IPS-18c (cell line): ENCODE data around the gene ADIPOR2.

ENCODE experiments used
- H3K4me3 ChIP-seq: 2 replicates; pipeline ENCODE4 v1.7.0; 2013; ENCODE audit warnings: low read depth, mild to moderate bottlenecking, low read length, moderate library complexity; ENCODE audit not compliant: insufficient read depth
- H3K9me3 ChIP-seq: one replicate; pipeline ENCODE4 v1.6.1; 2013; ENCODE audit warnings: mild to moderate bottlenecking, low read length, moderate library complexity; ENCODE audit not compliant: control insufficient read depth, insufficient read depth

ADIPOR2 gene

DNA sequence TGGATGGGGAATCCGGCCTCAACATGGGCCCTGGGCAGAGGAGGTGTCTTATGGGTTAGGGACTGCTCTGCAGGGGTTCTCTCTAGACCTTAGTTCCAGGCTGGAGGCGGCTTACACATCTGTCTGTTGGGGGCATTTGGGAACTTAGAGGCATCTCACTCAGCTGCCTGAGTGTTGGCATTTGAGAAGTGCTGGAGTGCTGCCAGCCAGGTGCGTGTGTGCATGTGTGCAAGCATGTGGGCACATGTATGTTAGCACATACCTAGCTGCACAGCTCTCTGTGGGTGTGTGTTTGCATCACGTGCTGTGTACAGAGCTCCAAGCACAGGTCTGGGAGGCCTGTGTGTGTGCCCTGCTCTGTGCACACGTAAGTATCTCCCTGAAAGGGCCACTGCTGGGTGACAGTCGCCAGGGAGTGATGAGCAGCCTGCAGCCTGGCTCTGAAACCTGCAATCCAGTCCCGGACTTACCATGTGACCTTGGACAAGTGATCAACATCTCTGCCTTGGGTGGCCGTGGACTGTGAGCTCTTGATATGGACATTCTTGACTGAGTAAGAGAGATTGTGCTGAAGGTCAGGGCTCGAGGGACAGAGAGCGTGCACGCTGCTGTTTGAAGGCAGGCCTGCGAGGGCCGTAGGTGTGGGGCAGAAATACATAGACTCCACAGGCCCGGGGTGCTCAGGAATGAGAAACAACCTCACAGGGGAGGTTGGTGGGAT is 134.7 kb downstream of the ADIPOR2 start:
- no peaks in the 10 kb centered on the region for H3K9me3 ChIP-seq
- no peak overlapping the region for H3K4me3 ChIP-seq

DNA sequence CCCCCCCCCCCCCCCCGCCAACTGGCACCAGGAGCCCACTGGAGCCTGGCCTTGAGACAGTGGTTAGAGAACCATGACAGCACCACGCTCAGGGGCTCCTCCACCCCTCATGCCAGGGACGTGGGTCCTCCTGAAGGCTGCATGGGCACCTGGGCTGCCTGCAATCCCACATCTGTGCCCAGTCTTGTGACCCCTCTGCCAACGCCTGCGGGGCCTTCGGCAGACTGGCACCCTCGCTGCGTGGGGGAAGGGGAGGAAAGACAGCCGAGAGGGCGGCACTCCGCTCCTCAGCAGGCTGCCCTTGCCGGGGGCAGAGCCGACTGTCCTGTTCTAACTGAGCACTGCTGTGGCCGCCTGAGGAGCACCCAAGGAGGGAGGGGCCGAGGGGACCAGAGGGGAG is 135.5 kb downstream of the ADIPOR2 start:
- H3K9me3 ChIP-seq: no peaks in the 10 kb centered on the region

DNA sequence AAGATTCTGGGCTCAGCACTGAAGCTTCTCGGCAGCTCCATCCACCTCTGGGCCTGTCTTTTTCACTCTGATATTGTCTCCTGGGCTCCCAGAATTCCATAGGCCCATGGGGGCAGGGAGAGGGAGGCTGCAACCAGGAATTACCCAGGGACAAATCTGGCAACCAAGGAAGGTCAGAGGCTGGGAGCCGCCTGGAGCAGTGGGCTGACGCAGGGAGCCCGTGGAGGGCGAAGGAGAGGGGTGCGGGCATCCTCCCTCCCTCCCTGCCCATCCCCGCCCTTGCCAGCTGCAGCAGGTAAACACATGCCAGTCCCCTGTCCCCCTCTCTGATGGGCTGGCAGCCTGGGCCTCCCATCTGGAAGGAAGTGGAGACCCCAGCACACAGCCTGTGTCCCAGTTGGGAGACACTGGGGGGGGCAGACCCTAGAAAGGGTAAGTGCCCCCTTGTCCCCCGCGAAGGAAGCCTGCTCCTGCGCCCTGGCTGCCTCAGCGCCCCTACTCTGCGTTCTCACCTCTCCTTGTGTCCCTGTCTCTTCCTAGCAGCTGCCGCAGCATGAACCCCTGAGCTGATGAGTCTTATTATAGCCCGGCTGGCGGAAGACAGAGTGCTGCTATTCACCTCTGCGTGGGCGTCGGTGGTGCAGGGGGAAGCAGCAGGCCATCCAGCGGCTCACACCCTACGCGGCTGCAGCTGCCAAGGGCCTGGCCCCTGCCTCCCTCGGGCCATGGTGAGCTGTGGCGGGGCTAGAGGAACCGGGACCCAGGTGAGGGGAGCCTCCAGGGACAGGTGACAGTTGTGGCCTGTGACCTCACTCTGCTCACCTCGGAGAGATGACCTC is 136.2 kb downstream of the ADIPOR2 start:
- H3K4me3 ChIP-seq: no peak overlapping the region

More for the DNA sequence above, 135.5 kb downstream of the ADIPOR2 start:
- no peak overlapping the region for H3K4me3 ChIP-seq

DNA sequence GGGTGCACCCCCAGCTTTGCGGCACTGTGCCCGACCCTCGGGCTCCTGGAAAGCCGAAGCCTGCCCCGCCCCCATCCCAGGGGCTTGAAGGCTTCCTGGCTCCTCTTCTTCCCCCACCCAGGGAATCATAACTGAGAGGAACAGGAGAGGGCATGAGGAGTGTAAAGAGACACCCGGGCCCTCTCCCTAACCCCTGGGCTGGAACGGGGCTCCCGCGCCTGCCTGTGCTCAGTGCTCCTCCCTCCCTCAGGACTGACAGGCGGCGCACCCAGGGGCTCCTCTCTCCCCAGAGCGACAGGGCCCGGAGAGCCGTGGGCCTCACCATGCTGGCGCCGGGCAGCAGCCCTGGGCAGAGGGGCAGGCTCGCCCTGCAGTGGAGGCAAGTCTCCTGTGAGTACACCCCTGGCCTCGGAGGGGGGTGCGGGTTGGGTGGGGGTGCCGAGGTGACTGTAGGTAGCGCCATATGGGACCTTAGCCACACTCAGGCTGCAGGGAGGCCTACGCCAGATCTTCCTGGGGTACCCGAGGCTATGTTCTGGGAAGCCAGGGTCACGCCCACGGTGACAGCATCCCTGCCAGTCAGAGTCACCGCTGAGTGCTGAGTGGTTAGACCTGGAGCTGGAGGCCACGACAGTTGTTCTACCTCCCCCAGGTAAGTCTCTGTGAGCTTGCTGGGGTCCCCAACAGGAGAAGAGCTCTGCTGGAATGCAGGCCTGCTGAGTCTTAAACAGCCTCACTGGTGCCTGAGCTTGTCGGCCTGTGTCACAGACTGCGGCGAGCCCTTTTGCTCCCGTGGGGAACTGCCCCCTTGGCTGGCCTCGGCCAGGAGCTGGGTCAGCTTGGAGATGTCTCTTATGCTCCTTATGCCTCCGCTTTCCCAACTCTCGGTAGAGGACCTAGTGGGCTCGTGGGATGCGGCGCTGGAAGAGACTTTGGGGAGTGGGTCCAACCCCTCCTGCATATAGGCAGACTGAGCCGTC is 137.2 kb downstream of the ADIPOR2 start:
- Histone ChIP-seq H3K4me3 (no peak overlapping the region), H3K9me3 (no peaks in the 10 kb centered on the region)

More for the DNA sequence above, 136.2 kb downstream of the ADIPOR2 start:
- no peaks in the 10 kb centered on the region for H3K9me3 ChIP-seq

DNA sequence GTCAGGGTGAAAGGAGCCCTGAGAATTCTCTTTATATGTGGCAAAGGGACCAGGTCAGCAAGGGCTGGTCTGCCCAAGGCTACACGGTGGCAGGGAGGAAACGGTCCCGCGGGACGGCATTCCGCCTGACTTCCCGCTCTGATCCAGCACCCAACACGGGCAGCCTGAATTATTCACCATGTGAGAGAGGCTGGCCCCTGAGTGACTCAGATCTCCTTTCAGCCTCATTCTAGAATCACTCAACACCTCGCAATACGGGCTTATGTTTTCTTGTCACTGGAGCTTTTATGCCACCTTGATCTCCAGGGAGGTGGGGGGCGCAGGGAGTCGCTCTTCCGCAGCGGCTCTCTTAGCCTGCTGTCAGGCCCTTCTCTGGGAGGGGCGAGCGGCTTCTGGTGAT is 138.0 kb downstream of the ADIPOR2 start:
- H3K4me3 ChIP-seq: no peak overlapping the region
- H3K9me3 ChIP-seq: no peaks in the 10 kb centered on the region

DNA sequence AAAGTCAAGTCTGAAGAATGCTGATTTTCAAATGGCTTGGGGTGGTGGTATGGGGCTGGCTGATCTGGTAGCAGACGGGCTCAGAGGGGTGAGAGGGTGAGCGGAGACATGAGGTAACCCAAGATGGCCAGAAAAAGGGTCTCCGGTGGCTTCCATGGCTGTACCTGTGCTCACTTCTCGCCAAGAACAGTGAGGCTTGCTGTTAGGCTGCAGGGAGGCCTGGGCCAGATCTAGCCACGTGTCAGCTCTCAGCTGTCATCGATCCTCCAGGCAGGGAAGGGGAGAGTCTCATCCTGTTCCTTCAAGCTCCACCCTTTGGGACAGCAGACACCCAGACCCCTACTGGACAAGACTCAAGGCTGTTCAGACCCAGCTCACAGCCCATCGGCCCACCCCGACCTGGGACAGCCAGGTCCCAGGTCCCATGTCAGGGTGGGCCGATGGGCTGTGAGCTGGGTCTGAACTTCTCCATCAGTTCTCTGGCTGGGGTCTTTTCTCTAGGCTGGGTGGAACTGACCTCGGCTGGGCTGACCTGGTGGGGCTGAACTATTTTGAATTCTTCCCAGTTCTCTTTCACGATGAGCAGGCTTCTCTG is 138.5 kb downstream of the ADIPOR2 start:
- Histone ChIP-seq H3K4me3 (no peak overlapping the region), H3K9me3 (no peaks in the 10 kb centered on the region)

DNA sequence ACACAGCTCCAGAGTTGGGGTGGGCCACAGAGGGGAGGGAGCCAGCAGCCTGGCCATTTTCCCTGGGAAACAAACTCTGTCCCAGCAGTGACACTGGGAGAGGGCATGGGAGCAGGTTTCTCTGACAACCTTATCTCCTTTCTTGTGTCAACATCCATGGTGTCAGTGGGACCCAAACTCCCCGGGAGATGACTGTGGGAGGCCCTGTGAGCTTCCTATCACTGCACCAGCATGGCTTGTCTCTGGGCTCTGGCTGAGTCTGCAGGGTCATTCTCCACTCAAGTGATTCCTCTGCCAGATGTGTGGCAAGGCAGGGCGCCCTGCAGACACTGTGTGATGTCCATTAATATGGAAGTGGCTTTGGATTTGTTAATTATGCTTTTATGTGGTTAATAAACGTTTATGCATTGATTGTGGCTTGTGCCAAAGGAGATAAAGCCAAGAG is 139.6 kb downstream of the ADIPOR2 start:
- no peak overlapping the region; the same call in 1 of the 2 replicates for H3K4me3 ChIP-seq
- H3K9me3 ChIP-seq: no peaks in the 10 kb centered on the region

DNA sequence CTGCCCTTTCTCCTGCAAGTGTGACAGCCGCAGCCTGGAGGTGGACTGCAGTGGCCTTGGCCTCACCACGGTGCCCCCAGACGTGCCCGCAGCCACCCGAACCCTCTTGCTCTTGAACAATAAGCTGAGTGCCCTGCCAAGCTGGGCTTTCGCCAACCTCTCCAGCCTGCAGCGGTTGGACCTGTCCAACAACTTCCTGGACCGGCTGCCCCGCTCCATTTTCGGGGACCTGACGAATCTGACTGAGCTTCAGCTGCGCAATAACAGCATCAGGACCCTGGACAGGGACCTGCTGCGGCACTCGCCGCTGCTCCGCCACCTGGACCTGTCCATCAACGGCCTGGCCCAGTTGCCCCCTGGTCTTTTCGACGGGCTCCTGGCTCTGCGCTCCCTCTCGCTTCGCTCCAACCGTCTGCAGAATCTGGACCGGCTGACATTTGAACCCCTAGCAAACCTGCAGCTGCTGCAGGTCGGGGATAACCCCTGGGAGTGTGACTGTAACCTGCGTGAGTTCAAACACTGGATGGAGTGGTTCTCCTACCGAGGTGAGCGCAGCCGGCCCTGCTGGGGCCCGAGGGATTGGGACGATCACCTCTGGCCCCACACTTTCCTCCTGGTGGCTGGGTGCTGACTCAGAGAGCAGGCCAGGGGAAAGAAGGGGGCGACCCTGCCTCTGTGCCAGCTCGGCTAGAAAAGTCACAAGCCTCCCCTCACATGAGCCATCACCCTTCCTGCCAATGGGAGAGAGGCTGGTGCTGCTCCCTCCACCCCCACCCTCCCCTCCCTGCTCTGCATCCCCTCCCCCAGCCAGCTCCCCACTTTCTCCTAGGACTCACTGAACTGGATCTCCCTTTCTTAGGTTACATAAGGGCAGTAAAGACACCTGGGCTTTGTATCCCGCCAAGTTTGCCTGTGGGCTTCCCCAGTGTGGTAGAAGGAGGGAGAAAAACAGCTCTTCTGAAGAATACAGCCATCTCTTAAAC is 140.4 kb downstream of the ADIPOR2 start:
- Histone ChIP-seq H3K9me3 (no peaks in the 10 kb centered on the region), H3K4me3 (no peak overlapping the region; the same call in 1 of the 2 replicates)

DNA sequence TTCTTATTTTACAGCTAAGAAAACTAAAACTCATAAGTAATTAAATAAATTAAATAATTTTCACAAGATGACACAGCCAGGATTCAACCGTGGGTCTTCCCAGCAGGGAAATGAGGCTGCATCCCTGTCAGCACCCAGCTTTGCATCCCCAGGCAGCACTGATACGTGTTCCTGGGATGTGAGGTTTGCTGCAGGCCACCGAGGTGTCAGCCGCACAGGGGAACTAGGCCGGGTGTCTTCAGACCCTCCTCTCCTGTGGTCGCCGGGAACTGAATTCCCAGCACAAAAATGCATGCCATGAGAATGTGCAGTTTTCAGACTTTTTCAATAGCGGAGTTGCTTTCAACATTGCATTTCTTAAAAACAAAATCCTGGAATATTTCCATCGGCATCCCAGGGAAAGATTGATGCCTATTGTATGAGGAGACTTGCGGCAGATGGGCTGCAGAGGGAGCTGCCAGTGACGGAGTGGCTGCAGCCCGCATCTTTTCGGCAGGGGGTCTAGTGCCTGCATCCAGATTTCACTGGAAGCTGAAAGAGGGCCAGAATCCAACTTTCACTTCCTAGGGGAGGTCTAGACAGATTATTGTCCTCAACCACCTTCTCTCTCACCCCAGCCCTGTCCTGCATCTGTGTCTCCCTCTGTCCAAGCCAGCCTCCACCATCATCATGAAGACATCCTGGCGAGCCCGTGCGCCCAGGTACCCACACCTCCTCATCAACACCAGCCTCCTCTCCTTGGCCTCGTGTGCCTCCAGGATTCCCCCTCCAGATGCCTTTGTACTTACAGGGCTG is 142.1 kb downstream of the ADIPOR2 start:
- H3K9me3 ChIP-seq: no peaks in the 10 kb centered on the region
- H3K4me3 ChIP-seq: no peak overlapping the region

DNA sequence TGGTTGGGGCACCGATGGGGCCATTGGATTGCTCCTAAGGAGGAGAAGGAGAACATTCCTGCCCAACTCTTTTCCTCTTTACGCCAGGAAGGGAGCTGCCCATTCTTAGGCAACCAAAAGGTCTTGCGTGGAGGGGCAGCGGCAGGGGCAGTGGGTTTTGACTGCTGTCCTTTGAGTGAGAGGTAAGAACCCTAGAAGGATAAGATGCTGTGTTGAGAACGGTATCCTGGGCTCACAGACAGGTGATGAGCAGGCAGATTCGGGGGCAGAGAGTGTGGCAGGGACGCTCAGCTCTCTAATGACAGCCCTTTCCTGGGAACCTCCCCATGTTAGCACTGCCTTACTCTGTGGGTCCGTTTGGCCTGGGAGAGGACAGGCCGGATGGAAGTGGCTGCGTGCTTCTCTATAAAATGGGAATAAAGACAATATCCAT is 142.7 kb downstream of the ADIPOR2 start:
- H3K9me3 ChIP-seq: no peaks in the 10 kb centered on the region
- no peak overlapping the region for H3K4me3 ChIP-seq

DNA sequence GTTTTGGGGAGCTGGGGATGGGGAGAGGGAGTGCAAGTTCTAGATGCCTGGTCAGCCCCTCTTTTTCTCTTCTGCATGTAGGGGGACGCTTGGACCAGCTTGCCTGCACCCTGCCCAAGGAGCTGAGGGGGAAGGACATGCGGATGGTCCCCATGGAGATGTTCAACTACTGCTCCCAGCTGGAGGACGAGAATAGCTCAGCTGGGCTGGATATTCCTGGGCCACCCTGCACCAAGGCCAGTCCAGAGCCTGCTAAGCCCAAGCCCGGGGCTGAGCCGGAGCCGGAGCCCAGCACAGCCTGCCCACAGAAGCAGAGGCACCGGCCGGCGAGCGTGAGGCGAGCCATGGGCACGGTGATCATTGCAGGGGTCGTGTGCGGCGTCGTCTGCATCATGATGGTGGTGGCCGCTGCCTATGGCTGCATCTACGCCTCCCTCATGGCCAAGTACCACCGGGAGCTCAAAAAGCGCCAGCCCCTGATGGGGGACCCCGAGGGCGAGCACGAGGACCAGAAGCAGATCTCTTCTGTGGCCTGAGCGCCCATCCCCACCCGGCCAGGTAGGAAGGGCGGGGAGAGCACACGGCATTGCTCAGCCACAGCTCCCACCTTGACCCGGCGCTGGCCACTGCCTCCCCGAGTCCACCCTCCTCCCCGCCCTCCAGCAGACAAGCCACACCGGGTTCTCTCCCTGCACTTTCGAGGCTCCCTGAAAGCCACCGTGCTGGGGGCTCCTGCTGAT is 143.5 kb downstream of the ADIPOR2 start:
- Histone ChIP-seq H3K9me3 (no peaks in the 10 kb centered on the region), H3K4me3 (no peak overlapping the region)

DNA sequence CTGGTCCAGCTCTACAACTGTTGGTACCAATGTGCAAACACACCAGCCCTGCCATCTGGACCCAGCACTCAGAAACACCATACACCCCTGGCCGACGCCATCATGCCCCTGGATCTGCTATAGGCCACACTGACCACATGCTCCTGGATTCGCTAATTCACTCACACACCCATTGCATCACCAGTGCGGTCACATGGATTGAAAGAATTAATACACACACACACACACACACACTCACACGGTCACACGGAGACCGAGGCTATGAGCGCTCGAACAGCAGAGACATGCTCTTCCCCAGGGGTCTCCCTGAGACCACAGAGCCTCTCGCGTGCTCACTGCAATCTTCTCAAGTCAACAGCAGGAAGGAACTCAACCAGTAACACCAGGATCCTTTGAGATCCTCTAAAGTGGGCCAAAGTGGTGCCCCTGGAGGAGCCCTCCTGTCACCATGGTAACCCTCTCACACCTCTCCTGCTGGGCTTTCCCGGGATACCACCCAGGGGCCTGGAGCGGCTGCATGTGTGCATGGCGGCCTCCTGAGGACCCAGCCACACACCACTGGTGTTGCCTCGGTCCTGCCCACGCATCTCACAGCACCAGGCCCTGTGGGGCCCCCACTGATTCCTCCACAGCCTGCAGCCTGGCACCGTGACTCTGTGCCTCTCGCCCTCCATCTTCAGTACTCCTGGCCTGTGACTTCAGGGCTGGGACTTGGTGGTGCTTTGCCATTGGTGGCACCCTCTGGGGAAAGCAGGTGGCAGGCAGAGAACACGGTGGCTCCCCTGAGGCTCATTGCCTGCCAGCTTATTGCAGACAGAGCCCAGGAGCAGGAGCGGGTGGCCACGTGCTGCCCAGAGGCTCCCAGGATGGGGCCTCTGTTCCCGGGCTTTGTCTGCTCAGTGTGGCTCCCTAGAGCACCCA is 144.6 kb downstream of the ADIPOR2 start:
- H3K9me3 ChIP-seq: no peaks in the 10 kb centered on the region
- H3K4me3 ChIP-seq: no peak overlapping the region

DNA sequence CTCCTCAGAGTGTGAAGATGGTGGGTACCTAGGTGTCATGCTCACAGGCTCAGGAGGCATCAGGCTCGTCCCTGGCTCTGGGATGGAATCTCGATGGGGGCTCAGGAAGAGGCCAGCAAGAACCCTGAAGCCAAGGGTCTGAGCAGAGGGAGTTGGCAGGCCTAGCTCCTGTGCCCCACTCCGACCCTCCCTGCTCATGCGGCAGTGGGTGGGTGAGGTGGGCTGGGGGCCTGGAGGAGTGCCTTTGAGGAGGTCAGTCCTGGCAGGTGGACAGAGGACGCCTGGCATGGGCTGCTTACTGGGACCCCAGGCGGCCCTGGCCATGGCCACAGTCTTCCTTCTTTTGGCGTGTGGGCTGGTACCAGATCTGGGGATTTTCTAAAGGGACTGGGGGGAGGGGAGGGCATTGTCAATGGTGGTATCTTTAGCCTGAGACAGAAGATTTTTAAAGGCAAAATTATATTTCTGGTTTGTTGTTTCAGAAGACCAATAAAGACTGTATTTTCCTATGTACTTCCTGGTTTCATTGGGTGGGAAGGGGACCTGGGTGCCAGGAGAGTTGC is 145.5 kb downstream of the ADIPOR2 start:
- Histone ChIP-seq H3K4me3 (no peak overlapping the region), H3K9me3 (no peaks in the 10 kb centered on the region)
